Measurements from ENCODE around the gene CAMK2N1. TPM values are rescaled to one million over a fixed set of nuclear protein-coding genes. Genes with fewer than 3 reads are reported as not detected.

The CAMK2N1 gene
- total and polyA plus RNA-seq, 2 of the 13 experiments (the other 11 are each of a cell fraction or from before 2014, with no cell fraction given), result 38.0 to 38.6 TPM

GRCh38 chr1:20484519-20485462 lies 1.2 kb downstream of the CAMK2N1 start:
- H3K4me2 ChIP-seq (ENCODE audit: low read depth, low read length), result peak overlapping the region; percentile 81
- no peak overlapping the region for H2AFZ ChIP-seq (ENCODE audit: low read length)
- ChIA-PET CTCF (ENCODE audit: low intra/inter-chr PET ratio, low total read pairs) (interaction anchor here (0.7 to 2.1 kb wide), 3 partner anchors 9 to 15 kb away, joined by 3 to 11 read pairs (median 3); no protein-coding TSS in a partner anchor), POLR2A (interaction anchor here (0.9 to 4.3 kb wide), 6 partner anchors 9 to 559 kb away, joined by 3 to 60 read pairs (median 4); no protein-coding TSS in a partner anchor)
- no TSS peak for BruUV-seq (replicated peaks)
- ATAC-seq, result no peak
- no peaks in the 10 kb centered on the region; the same call in 1 of the 2 replicates for H4K20me1 ChIP-seq (ENCODE audit: insufficient read depth, low read length)
- H3K9ac ChIP-seq (ENCODE audit: insufficient read depth, low read depth, low read length), result peak overlapping the region; percentile 99
- H3K27ac ChIP-seq (ENCODE audit: extremely low read length, insufficient read depth, low read length), result peak overlapping the region; percentile 92
- H3K4me3 ChIP-seq (replicated peaks in 1 of 3; ENCODE audit: insufficient read depth in 1 of 3, low read depth in 2 of 3, low read length in 3 of 3), result peak overlapping the region; percentile 90 to 95 (median 92)
- intact Hi-C loops (cut with micrococcal nuclease; ENCODE audit: unreplicated experiment), result loop anchor here (5.0 kb wide), 1 partner anchor 42 kb away; no protein-coding TSS in a partner anchor
- H3K36me3 ChIP-seq (replicated peaks in 1 of 2; ENCODE audit: control insufficient read depth in 1 of 2, insufficient read depth in 2 of 2, low read length in 2 of 2), result no peaks in the 10 kb centered on the region
- under 1% methylated on average over 33 of the region's 89 CpGs for WGBS (ENCODE audit: low lambda C conversion rate)
- H3K4me1 ChIP-seq (ENCODE audit: insufficient read depth, low read length), result peaks cover 52% of the 10 kb centered on the region
- DNase-seq (ENCODE audit: low spot score), result no peak
- H3K27me3 ChIP-seq (ENCODE audit: control insufficient read depth in 1 of 2, insufficient read depth in 2 of 2, low read length in 2 of 2), result no peaks in the 10 kb centered on the region; a peak in 1 of 5 replicates
- no peaks in the 10 kb centered on the region for H3K9me3 ChIP-seq (ENCODE audit: low read length)
- peaks cover 43% of the 10 kb centered on the region for H3K79me2 ChIP-seq (ENCODE audit: insufficient read depth, low read length)
- FAIRE-seq, result no peak
- in situ Hi-C loops (cut with HindIII; ENCODE audit: extremely low pct_ligation_motif_present, low pct_unique_long_range_greater_than_20kb), result no loop called here
- TF ChIP-seq ZNF484 (CRISPR knock-in tag; IDR thresholded peaks at IDR 0.05; ENCODE audit: borderline replicate concordance, low read depth), result no peak
- no peak for TF ChIP-seq IRX3 (CRISPR knock-in tag; IDR thresholded peaks at IDR 0.05; ENCODE audit: borderline replicate concordance, low read depth)
- TF ChIP-seq FOXA1 (IDR thresholded peaks at IDR 0.05), result no peak
- TF ChIP-seq FOXA1 (CRISPR knock-in tag; IDR thresholded peaks at IDR 0.05), result no peak
- TF ChIP-seq ZNF546 (CRISPR knock-in tag; conservative IDR thresholded peaks at IDR 0.05), result no peak
- TF ChIP-seq ZNF501 (CRISPR knock-in tag; IDR thresholded peaks at IDR 0.05), result peak; percentile 49; the same call in 1 of the 2 replicates
- TF ChIP-seq TSC22D2 (CRISPR knock-in tag; IDR thresholded peaks at IDR 0.05; ENCODE audit: borderline replicate concordance), result no peak
- no peak for TF ChIP-seq HCFC1 (IDR thresholded peaks at IDR 0.05; ENCODE audit: low read depth, low read length)
- TF ChIP-seq SAP130 (CRISPR knock-in tag; IDR thresholded peaks at IDR 0.05; ENCODE audit: low read depth), result peak; percentile 43
- TF ChIP-seq DZIP1 (CRISPR knock-in tag; IDR thresholded peaks at IDR 0.05), result peak; percentile 70; the same call in 1 of the 2 replicates
- no peak for TF ChIP-seq ZNF879 (CRISPR knock-in tag; IDR thresholded peaks at IDR 0.05)
- no peak for TF ChIP-seq CCAR2 (optimal IDR thresholded peaks at IDR 0.05; ENCODE audit: low read depth, low read length)
- TF ChIP-seq ZNF563 (CRISPR knock-in tag; IDR thresholded peaks at IDR 0.05), result peak; percentile 52; the same call in 1 of the 2 replicates
- 0 out of 2 replicates have a peak, but pooled peaks have one; percentile 52 for TF ChIP-seq FOXO4 (CRISPR knock-in tag; conservative IDR thresholded peaks at IDR 0.05)
- 0 out of 2 replicates have a peak, but pooled peaks have one; percentile 19 for TF ChIP-seq FOXC1 (CRISPR knock-in tag; IDR thresholded peaks at IDR 0.05; ENCODE audit: borderline replicate concordance)
- TF ChIP-seq ZNF256 (CRISPR knock-in tag; conservative IDR thresholded peaks at IDR 0.05), result 0 out of 2 replicates have a peak, but pooled peaks have one; percentile 23
- no peak for TF ChIP-seq YY1 (IDR thresholded peaks at IDR 0.05; ENCODE audit: insufficient read depth, insufficient replicate concordance, low read depth, low read length)
- TF ChIP-seq FOSL2 (CRISPR knock-in tag; IDR thresholded peaks at IDR 0.05), result no peak
- no peak for TF ChIP-seq E2F1 (CRISPR knock-in tag; IDR thresholded peaks at IDR 0.05)
